Uterus (tissue), 4 donors: ENCODE measurements around the gene CTTNBP2. TPM values are rescaled to one million over a fixed set of nuclear protein-coding genes. Genes with fewer than 3 reads are reported as not detected.

Experiments
- DNase-seq, 2 donors: peaks; one replicate each; pipeline ENCODE4 v3.0.0-alpha.2; 2019 to 2020
- H3K27ac ChIP-seq, 2 donors: fragments of 200-600 bp; sonication (generic); 1 replicate in 1 of 2; 2 replicates in 1 of 2; pipeline ENCODE4 v1.5.1; 2016 to 2018
- H3K27me3 ChIP-seq, 2 donors: fragments of 200-600 bp; sonication (generic); one replicate each; pipeline ENCODE4 v1.5.1; 2018 to 2019; ENCODE audit warnings: control low read depth in 1 of 2
- H3K36me3 ChIP-seq, 2 donors: fragments of 200-600 bp; sonication (generic); one replicate each; pipeline ENCODE4 v1.5.1; 2019; ENCODE audit warnings: control low read depth in 1 of 2
- H3K4me1 ChIP-seq, 2 donors: fragments of 200-600 bp; sonication (generic); one replicate each; pipeline ENCODE4 v1.5.1; 2018 to 2019; ENCODE audit warnings: control low read depth in 1 of 2
- H3K4me3 ChIP-seq, 2 donors: fragments of 200-600 bp; sonication (generic); 1 replicate in 1 of 2; 2 replicates in 1 of 2; pipeline ENCODE4 v1.5.1; 2018 to 2019; ENCODE audit warnings: mild to moderate bottlenecking in 1 of 2
- H3K9me3 ChIP-seq, 2 donors: fragments of 200-600 bp; sonication (generic); one replicate each; pipeline ENCODE4 v1.5.1; 2019; ENCODE audit warnings: control low read depth in 1 of 2
- CTCF ChIP-seq, 4 experiments: fragments of 200-600 bp in 2 of 4; fragments of 450-650 bp in 2 of 4; sonication (generic) in 2 of 4; IDR thresholded peaks; one replicate each; pipeline ENCODE4 v1.5.1; 2016 to 2019; ENCODE audit warnings: antibody characterized with exemption in 4 of 4, mild to moderate bottlenecking in 2 of 4, moderate library complexity in 1 of 4
- POLR2A ChIP-seq, 2 donors: fragments of 450-650 bp; IDR thresholded peaks; one replicate each; pipeline ENCODE4 v1.6.1; 2016; ENCODE audit warnings: antibody characterized with exemption in 2 of 2, mild to moderate bottlenecking in 1 of 2, moderate library complexity in 1 of 2
- intact Hi-C: fragments of 100-400 bp; cut with DNase I; formaldehyde crosslinking; loops from one replicate; pipeline ENCODE4 v1.15.1; 2023; ENCODE audit warnings: low total_unique reads
- total RNA-seq, 4 donors: library from RNA; depleted of rRNA in 3 of 4; stranded (reverse); fragments of >200 nt in 3 of 4; gene quantifications; one replicate each; pipeline versions ENCODE4 v1.1.0 to v1.2.4, GENCODE V29; 2014 to 2023
- donor health status: DM: yes; HTN: yes; CAD: no.

Gene CTTNBP2
- total RNA-seq, 4 donors from 2014 or later: 16.4 to 87.9 (median 35.0) TPM

GRCh38 chr7:117741962-117742361, 131.3 kb downstream of the CTTNBP2 start:
- Histone ChIP-seq H3K27ac (no peak overlapping the region), H3K4me1 (no peaks in the 10 kb centered on the region), H3K27me3 (no peaks in the 10 kb centered on the region), H3K36me3 (no peaks in the 10 kb centered on the region), H3K9me3 (no peaks in the 10 kb centered on the region), H3K4me3 (no peak overlapping the region)
- intact Hi-C loops: no loop called here
- no peak for TF ChIP-seq CTCF (IDR thresholded peaks at IDR 0.05)
- DNase-seq: no peak

GRCh38 chr7:117739085-117739484, 134.2 kb downstream of the CTTNBP2 start:
- H3K9me3 ChIP-seq: no peaks in the 10 kb centered on the region
- no peak for DNase-seq
- no peaks in the 10 kb centered on the region for H3K27me3 ChIP-seq
- H3K36me3 ChIP-seq: no peaks in the 10 kb centered on the region
- no peak overlapping the region for H3K4me3 ChIP-seq
- TF ChIP-seq POLR2A (IDR thresholded peaks at IDR 0.05) (no peak), CTCF (IDR thresholded peaks at IDR 0.05) (no peak)
- no peaks in the 10 kb centered on the region for H3K4me1 ChIP-seq
- H3K27ac ChIP-seq: no peak overlapping the region
- intact Hi-C loops: no loop called here

GRCh38 chr7:117737926-117738325, 135.3 kb downstream of the CTTNBP2 start:
- Histone ChIP-seq H3K27me3 (no peaks in the 10 kb centered on the region), H3K36me3 (no peaks in the 10 kb centered on the region), H3K4me3 (no peak overlapping the region), H3K4me1 (no peaks in the 10 kb centered on the region), H3K9me3 (no peaks in the 10 kb centered on the region), H3K27ac (no peak overlapping the region)
- DNase-seq: no peak
- TF ChIP-seq CTCF (IDR thresholded peaks at IDR 0.05): no peak
- no peak for TF ChIP-seq POLR2A (IDR thresholded peaks at IDR 0.05)
- intact Hi-C loops: no loop called here

- no peak for TF ChIP-seq POLR2A (IDR thresholded peaks at IDR 0.05)
- no peak for TF ChIP-seq CTCF (IDR thresholded peaks at IDR 0.05)
- no peak overlapping the region for H3K4me3 ChIP-seq
- H3K27ac ChIP-seq: no peak overlapping the region
- H3K27me3 ChIP-seq: no peaks in the 10 kb centered on the region
- DNase-seq: no peak
- H3K4me1 ChIP-seq: no peaks in the 10 kb centered on the region
- H3K36me3 ChIP-seq: no peaks in the 10 kb centered on the region
- intact Hi-C loops: no loop called here
- no peaks in the 10 kb centered on the region for H3K9me3 ChIP-seq
Measured at GRCh38 chr7:117731455-117731854, 141.8 kb downstream of the CTTNBP2 start.

- no peaks in the 10 kb centered on the region for H3K9me3 ChIP-seq
- H3K27me3 ChIP-seq: no peaks in the 10 kb centered on the region
- no peak overlapping the region for H3K27ac ChIP-seq
- TF ChIP-seq CTCF (IDR thresholded peaks at IDR 0.05): no peak
- no peak for TF ChIP-seq POLR2A (IDR thresholded peaks at IDR 0.05)
- no peak for DNase-seq
- no peaks in the 10 kb centered on the region for H3K36me3 ChIP-seq
- no peak overlapping the region for H3K4me3 ChIP-seq
- no peaks in the 10 kb centered on the region for H3K4me1 ChIP-seq
- intact Hi-C loops: no loop called here
Measured at GRCh38 chr7:117730390-117730789, 142.9 kb downstream of the CTTNBP2 start.
